Mesothelial cell of epicardium (in vitro differentiated cells): ENCODE measurements around the gene UBE2D2. TPM values are rescaled to one million over a fixed set of nuclear protein-coding genes. Genes with fewer than 3 reads are reported as not detected.

Source experiments
- DNase-seq, 2 experiments: peaks; one replicate each; pipeline ENCODE4 v3.0.0; 2021; ENCODE audit warnings: low spot score in 2 of 2; ENCODE audit not compliant: unreplicated experiment in 2 of 2
- H3K27ac Mint-ChIP-seq: 2 replicates; pipeline ENCODE4 v1.8.0; 2021; ENCODE audit warnings: mixed read lengths
- H3K27me3 Mint-ChIP-seq: 2 replicates; pipeline ENCODE4 v1.8.0; 2021; ENCODE audit warnings: low read depth, mixed read lengths
- H3K36me3 Mint-ChIP-seq: 2 replicates; pipeline ENCODE4 v1.8.0; 2021; ENCODE audit warnings: mixed read lengths
- H3K4me1 Mint-ChIP-seq: 2 replicates; pipeline ENCODE4 v1.8.0; 2021; ENCODE audit warnings: mixed read lengths
- H3K4me3 Mint-ChIP-seq: 2 replicates; pipeline ENCODE4 v1.8.0; 2021; ENCODE audit warnings: mild to moderate bottlenecking, moderate library complexity, mixed read lengths
- H3K9me3 Mint-ChIP-seq: 2 replicates; pipeline ENCODE4 v1.8.0; 2021; ENCODE audit warnings: mixed read lengths
- total RNA-seq: library from RNA; stranded (reverse); gene quantifications from 3 replicates; pipeline ENCODE4 v1.2.1, GENCODE V29; 2021
- TF ChIP-seq, protein P1 (sequence below): fragments of 200-600 bp; sonication (generic); IDR thresholded peaks from one replicate; pipeline ENCODE4 v1.5.0; 2021; ENCODE audit warnings: antibody characterized with exemption; ENCODE audit not compliant: unreplicated experiment

The UBE2D2 gene
- total RNA-seq, 1 donor from 2014 or later = 119 TPM

DNA sequence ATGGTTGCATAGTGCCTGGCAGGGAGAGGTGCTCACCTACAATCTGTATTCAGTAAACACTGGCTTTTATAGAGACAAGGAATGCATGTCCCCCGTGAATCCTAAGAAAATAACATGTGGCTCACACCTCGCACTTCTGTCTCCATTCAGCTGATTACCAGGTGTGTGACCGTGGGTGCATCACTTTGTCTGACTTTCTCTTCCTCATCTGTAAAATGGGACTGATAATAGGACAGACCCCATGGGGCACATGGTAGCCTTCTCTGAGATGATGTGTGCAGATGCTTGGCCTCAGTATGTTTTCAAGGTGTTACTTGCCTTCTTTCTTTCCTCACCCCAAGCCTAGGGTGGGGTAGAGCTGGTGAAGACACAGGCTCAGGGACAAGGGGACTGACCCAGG lies 93.3 kb downstream of the UBE2D2 start:
- DNase-seq = no peak
- H3K36me3 Mint-ChIP-seq = no peaks in the 10 kb centered on the region
- no peaks in the 10 kb centered on the region for H3K9me3 Mint-ChIP-seq
- H3K4me1 Mint-ChIP-seq = peaks cover 88% of the 10 kb centered on the region
- TF ChIP-seq, protein P1, sequence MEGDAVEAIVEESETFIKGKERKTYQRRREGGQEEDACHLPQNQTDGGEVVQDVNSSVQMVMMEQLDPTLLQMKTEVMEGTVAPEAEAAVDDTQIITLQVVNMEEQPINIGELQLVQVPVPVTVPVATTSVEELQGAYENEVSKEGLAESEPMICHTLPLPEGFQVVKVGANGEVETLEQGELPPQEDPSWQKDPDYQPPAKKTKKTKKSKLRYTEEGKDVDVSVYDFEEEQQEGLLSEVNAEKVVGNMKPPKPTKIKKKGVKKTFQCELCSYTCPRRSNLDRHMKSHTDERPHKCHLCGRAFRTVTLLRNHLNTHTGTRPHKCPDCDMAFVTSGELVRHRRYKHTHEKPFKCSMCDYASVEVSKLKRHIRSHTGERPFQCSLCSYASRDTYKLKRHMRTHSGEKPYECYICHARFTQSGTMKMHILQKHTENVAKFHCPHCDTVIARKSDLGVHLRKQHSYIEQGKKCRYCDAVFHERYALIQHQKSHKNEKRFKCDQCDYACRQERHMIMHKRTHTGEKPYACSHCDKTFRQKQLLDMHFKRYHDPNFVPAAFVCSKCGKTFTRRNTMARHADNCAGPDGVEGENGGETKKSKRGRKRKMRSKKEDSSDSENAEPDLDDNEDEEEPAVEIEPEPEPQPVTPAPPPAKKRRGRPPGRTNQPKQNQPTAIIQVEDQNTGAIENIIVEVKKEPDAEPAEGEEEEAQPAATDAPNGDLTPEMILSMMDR = no peak
- peaks cover 3% of the 10 kb centered on the region for H3K27me3 Mint-ChIP-seq
- peak overlapping the region; percentile 92 for H3K27ac Mint-ChIP-seq
- H3K4me3 Mint-ChIP-seq = no peak overlapping the region

DNA sequence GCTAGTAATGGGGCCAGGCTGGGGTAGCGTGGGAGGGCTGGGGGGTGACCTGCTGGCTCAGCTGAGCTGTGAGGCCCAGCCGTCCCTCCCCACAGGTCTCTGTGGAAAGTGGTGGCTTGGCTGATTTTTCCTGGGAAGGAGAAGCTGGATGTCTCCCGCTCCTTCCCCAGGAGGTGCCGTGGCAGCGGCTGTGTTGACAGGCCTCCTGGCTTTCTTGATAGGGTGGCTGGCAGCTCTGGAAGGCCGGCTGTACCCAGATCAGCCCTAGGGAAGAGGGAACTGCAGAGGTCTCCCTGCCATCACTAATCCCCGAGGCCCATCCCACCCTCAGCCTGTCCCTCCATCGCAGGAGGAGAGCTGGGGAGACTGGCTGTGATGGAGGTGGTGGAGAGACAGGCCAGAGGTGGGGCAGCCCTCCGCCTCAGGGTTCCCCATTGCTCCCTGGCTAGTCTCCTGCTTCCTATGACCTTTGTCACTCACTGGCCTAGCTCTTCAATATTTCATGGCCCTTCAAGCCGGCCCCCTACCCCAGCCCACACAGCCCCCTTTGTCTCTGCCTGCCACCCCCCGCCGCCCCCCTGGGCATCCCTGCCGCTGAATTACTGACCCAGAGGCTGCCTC lies 93.8 kb downstream of the UBE2D2 start:
- no peaks in the 10 kb centered on the region for H3K27me3 Mint-ChIP-seq
- TF ChIP-seq, protein P1 = no peak
- no peaks in the 10 kb centered on the region for H3K36me3 Mint-ChIP-seq
- peak overlapping the region; percentile 92 for H3K27ac Mint-ChIP-seq
- peaks cover 87% of the 10 kb centered on the region for H3K4me1 Mint-ChIP-seq
- no peak overlapping the region for H3K4me3 Mint-ChIP-seq
- no peak for DNase-seq
- H3K9me3 Mint-ChIP-seq = no peaks in the 10 kb centered on the region

DNA sequence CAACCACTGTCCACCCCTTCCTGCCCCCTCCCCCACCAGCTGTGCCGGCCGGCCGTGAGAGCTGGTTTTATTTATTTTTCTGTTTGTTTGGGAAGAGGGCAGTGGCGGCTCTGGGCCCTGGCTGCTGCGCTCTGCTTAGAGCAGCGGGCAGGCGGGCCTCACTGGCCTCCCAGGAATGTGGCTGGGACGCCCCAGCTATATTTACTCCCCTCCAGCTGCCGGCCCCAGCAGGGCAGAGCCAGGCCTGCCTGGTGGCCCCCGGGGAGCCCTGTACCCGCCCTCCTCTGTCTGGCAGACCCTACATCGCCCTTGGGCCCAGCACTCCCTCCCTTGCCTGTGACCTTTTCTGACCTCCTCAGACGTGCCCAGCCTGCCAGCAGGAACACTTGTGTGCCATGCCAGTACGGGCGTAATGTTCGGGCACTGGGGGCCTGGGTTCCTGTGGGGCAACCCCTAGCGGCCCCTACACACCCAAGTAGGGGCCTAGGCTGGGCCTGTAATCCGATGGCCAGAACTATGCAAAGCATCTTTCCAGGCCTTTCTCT lies 94.7 kb downstream of the UBE2D2 start:
- Mint-ChIP-seq H3K9me3 (no peaks in the 10 kb centered on the region), H3K27ac (peak overlapping the region; percentile 92), H3K27me3 (no peaks in the 10 kb centered on the region), H3K36me3 (no peaks in the 10 kb centered on the region), H3K4me1 (peaks cover 87% of the 10 kb centered on the region), H3K4me3 (peak overlapping the region; percentile 33)
- DNase-seq = no peak
- TF ChIP-seq, protein P1 = no peak

DNA sequence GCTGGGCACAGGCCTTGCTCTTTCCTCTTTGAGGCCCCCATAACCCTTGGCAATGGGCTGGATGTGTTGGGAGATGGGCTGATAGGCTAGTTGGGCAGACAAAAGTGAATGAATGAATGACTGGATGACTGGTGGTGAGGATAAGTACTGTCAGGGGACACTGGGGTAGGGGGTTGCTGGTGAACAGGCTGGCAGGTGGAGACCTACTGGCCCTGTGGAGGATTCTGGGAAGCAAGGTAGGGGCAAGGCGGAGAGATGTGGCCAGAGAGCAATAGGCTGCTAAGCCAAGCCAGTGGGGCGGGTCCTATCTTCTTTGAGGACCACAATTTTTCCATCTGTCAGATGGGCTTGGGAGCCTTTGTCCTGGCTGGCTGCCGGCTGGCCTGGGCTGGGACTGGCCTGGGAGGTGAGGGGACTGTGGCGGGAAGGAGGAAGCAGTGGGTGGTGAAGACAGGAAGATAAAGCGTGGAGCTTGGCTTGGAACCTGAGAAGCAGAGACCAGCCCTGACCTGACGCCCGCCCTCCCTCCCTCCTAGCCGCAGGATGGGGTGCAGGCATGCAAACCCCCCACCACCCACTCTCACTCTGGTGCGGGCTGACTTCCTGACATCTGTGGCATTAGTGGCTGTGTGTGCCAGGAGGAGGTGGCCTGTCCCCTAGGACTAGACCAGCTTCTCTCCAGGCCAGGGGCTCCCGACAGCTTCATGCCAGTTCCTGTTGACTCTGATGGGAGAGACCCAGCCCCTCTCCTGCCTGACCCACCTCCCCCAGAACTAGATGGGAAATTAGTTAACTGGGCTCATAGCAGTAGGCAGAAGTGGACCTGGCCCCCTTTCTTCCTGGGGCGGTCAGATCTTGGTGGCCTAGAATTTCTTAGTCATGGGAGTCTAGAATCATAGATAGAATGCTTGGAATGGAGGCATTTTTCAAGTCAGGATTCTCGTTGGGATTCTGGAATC lies 96.5 kb downstream of the UBE2D2 start:
- Mint-ChIP-seq H3K9me3 (no peaks in the 10 kb centered on the region), H3K4me1 (peaks cover 77% of the 10 kb centered on the region), H3K36me3 (no peaks in the 10 kb centered on the region), H3K27ac (peak overlapping the region; percentile 83), H3K4me3 (no peak overlapping the region), H3K27me3 (no peaks in the 10 kb centered on the region)
- DNase-seq = no peak
- TF ChIP-seq, protein P1 = no peak

DNA sequence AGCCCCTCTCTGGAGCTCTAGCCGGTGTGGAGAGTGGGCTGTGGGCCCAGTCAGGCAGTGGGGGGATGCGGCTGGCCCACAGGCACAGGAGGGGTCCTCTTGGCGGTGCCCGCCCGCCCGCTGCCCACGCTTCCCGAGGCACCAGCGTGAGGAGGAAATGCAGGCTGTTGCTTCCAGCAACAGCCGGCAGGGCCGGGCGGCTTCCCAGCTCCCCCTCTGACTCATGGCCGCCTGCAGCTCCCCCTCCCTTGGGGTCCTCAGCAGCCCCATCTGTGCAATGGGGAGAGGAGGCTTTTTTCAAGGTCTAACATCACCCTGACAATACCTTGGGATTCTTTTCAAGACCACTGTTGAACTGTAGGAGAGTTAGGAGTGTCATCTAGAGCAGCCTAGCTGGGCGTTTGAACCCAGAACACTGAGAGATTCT lies 97.4 kb downstream of the UBE2D2 start:
- peaks cover 68% of the 10 kb centered on the region for H3K4me1 Mint-ChIP-seq
- H3K36me3 Mint-ChIP-seq = no peaks in the 10 kb centered on the region
- no peak for DNase-seq
- H3K27me3 Mint-ChIP-seq = no peaks in the 10 kb centered on the region
- TF ChIP-seq, protein P1 = no peak
- no peaks in the 10 kb centered on the region for H3K9me3 Mint-ChIP-seq
- H3K27ac Mint-ChIP-seq = peak overlapping the region; percentile 94
- no peak overlapping the region for H3K4me3 Mint-ChIP-seq
